Testis (tissue), 3 donors: ENCODE data around the gene NUDC. TPM values are rescaled to one million over a fixed set of nuclear protein-coding genes. Genes with fewer than 3 reads are reported as not detected.

ENCODE experiments used
- DNase-seq: peaks from one replicate; pipeline ENCODE4 v3.0.0-alpha.2; 2019
- H3K27ac ChIP-seq, 2 donors: fragments of 200-600 bp; sonication (generic); one replicate each; pipeline ENCODE4 v1.5.1; 2019
- H3K27me3 ChIP-seq: fragments of 200-600 bp; sonication (generic); one replicate; pipeline ENCODE4 v1.5.1; 2019
- H3K36me3 ChIP-seq: fragments of 200-600 bp; sonication (generic); one replicate; pipeline ENCODE4 v1.5.1; 2017; ENCODE audit warnings: low read depth; ENCODE audit errors: missing control alignments
- H3K4me1 ChIP-seq: fragments of 200-600 bp; sonication (generic); one replicate; pipeline ENCODE4 v1.5.1; 2019
- H3K4me3 ChIP-seq, 2 donors: fragments of 200-600 bp; sonication (generic); one replicate each; pipeline ENCODE4 v1.5.1; 2017 to 2019
- H3K9me3 ChIP-seq: fragments of 200-600 bp; sonication (generic); one replicate; pipeline ENCODE4 v1.5.1; 2017
- CTCF ChIP-seq, 3 experiments: fragments of 450-650 bp in 2 of 3; fragments of 200-600 bp in 1 of 3; sonication (generic) in 1 of 3; IDR thresholded peaks; one replicate each; pipeline ENCODE4 v1.5.1; 2016 to 2019; ENCODE audit warnings: antibody characterized with exemption in 3 of 3, mild to moderate bottlenecking in 2 of 3, moderate library complexity in 1 of 3
- POLR2A ChIP-seq: fragments of 450-650 bp; IDR thresholded peaks from one replicate; pipeline ENCODE4 v1.6.1; 2017; ENCODE audit warnings: antibody characterized with exemption, mild to moderate bottlenecking, moderate library complexity
- WGBS, 2 donors: methylation state at CpG; one replicate each; pipeline ENCODE4 v1.1.5; 2018; 5-methylcytosine and 5-hydroxymethylcytosine counted together
- intact Hi-C: fragments of 100-400 bp; cut with DNase I; formaldehyde crosslinking; loops from one replicate; pipeline ENCODE4 v1.15.1; 2023; ENCODE audit warnings: low total_unique reads
- polyA plus RNA-seq: library from polyadenylated mRNA; stranded (reverse); fragments of 350-450 nt; fragmentation: Illumina TruSeq; extraction: RNeasy Lipid Tissue Mini Kit (QIAGEN cat#74804); gene quantifications from one replicate; pipeline ENCODE4 v1.2.3, GENCODE V29; 2014; ENCODE audit warnings: low read depth, low replicate concordance; ENCODE audit not compliant: insufficient read depth
- total RNA-seq, 2 donors: library from RNA; depleted of rRNA; stranded (reverse); fragments of >200 nt; gene quantifications; one replicate each; pipeline ENCODE4 v1.2.3, GENCODE V29; 2016

Gene NUDC
- total and polyA plus RNA-seq, 3 donors from 2014 or later = 78.9 to 153 (median 95.0) TPM

- Histone ChIP-seq H3K9me3 (no peaks in the 10 kb centered on the region), H3K4me1 (no peaks in the 10 kb centered on the region), H3K27ac (no peak overlapping the region), H3K36me3 (no peaks in the 10 kb centered on the region), H3K4me3 (no peak overlapping the region), H3K27me3 (no peaks in the 10 kb centered on the region)
- WGBS, 2 donors = 64 to 73% methylated on average over 5 of the region's 5 CpGs
- no peak for DNase-seq
- TF ChIP-seq CTCF (IDR thresholded peaks at IDR 0.05) (no peak), POLR2A (no peak)
- intact Hi-C loops = no loop called here
Measured at GRCh38 chr1:26915204-26915842, 6.2 kb upstream of the NUDC start.

- intact Hi-C loops = no loop called here
Measured at GRCh38 chr1:26921126-26921539, 410 bp upstream of the NUDC start.

GRCh38 chr1:26922431-26922729 lies 837 bp downstream of the NUDC start:
- 12 to 16% methylated on average over 6 of the region's 6 CpGs for WGBS, 2 donors
- peaks cover 17% of the 10 kb centered on the region for H3K4me1 ChIP-seq
- DNase-seq = no peak
- no peaks in the 10 kb centered on the region for H3K36me3 ChIP-seq
- TF ChIP-seq POLR2A = no peak
- TF ChIP-seq CTCF (IDR thresholded peaks at IDR 0.05) = no peak
- no peaks in the 10 kb centered on the region for H3K9me3 ChIP-seq
- H3K27ac ChIP-seq = peak overlapping the region in 1 of 2 donors; percentile 84
- intact Hi-C loops = no loop called here
- no peaks in the 10 kb centered on the region for H3K27me3 ChIP-seq
- H3K4me3 ChIP-seq = peak overlapping the region; percentile 94 to 98

More at GRCh38 chr1:26921126-26921539, 410 bp upstream of the NUDC start:
- H3K27ac ChIP-seq = peak overlapping the region; percentile 84 to 96
- DNase-seq = no peak
- 8 to 11% methylated on average over 4 to 7 of the region's 7 CpGs for WGBS, 2 donors
- H3K27me3 ChIP-seq = no peaks in the 10 kb centered on the region
- no peak for TF ChIP-seq CTCF (IDR thresholded peaks at IDR 0.05)
- no peak for TF ChIP-seq POLR2A
- peak overlapping the region; percentile 94 to 98 for H3K4me3 ChIP-seq
- no peaks in the 10 kb centered on the region for H3K9me3 ChIP-seq
- peaks cover 17% of the 10 kb centered on the region for H3K4me1 ChIP-seq
- no peaks in the 10 kb centered on the region for H3K36me3 ChIP-seq

- no peak for TF ChIP-seq CTCF (IDR thresholded peaks at IDR 0.05)
- no peak for TF ChIP-seq POLR2A
- no peak overlapping the region for H3K27ac ChIP-seq
- no peaks in the 10 kb centered on the region for H3K9me3 ChIP-seq
- no peaks in the 10 kb centered on the region for H3K27me3 ChIP-seq
- peaks cover 17% of the 10 kb centered on the region for H3K4me1 ChIP-seq
- 61 to 63% methylated on average over 3 of the region's 3 CpGs for WGBS, 2 donors
- no peak for DNase-seq
- H3K36me3 ChIP-seq = no peaks in the 10 kb centered on the region
- H3K4me3 ChIP-seq = no peak overlapping the region
- intact Hi-C loops = no loop called here
Measured at GRCh38 chr1:26922901-26923300, 1.4 kb downstream of the NUDC start.

GRCh38 chr1:26923711-26924110 lies 2.2 kb downstream of the NUDC start:
- Histone ChIP-seq H3K27me3 (no peaks in the 10 kb centered on the region), H3K27ac (no peak overlapping the region), H3K36me3 (no peaks in the 10 kb centered on the region), H3K4me3 (no peak overlapping the region), H3K4me1 (peaks cover 17% of the 10 kb centered on the region), H3K9me3 (no peaks in the 10 kb centered on the region)
- WGBS, 2 donors = 93 to 100% methylated on average over 3 of the region's 3 CpGs
- no peak for TF ChIP-seq POLR2A
- no peak for TF ChIP-seq CTCF (IDR thresholded peaks at IDR 0.05)
- intact Hi-C loops = no loop called here
- DNase-seq = no peak
